Brain pericyte (primary cell): ENCODE data around the gene GALC.
A peak's percentile ranks its signal among the peaks of the same experiment; 100 is the strongest.
"Not testable (repeated sequence)": the region's sequence is repeated elsewhere in the genome, so short reads cannot be mapped to it uniquely, and the experiment has no call there.

Source experiments
- DNase-seq: peaks from one replicate; pipeline ENCODE4 v3.0.0-alpha.2; 2012; ENCODE audit warnings: low read depth, low spot score

The GALC gene

DNA sequence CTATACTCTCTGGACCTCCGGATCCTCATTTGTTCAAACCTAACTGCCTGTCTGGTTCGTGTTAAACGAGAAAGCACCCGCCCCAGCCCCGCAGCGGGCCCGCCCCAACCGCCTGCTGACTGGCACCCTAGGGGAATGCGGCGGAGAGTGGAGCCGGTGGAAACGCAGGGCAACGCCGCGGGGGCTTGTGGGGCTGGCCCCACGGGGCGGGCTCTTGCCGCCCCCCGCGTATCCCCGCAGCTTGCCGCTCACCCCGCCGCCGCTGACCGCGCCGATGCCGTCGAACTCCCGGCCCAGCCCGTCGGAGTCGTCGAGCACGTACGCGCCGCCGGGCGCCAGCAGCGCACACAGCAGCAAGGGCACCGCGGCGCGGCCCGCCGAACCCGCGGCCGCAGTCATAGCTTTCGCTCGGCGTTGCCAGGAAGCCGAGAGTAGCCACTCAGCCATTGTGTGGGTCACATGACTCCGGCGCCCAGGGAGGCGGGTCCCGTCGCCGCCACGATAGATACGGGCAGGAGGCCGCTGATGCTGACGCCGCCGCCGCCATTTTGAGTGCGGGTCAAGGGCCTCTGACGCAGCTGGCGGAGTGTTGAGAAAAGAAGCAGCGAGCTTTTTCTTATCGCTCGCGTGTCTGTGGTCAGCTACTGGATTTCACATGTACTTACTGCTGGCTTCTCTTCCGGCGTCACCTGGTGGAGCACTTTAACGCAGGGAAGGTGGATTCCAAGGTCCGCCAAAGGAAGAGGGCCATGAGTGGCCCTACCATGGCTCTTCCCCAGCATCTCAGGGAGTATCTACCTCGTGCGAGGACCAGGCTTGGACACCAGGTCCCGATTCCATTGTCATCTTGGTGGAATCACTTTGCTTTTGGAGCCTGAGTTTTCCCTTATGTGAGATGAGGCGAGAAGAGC lies at the start of gene GALC:
Gene GALC, minus strand, starts transcription at position 465 of the 911 bp plus-strand sequence. Its CDS starts 18 bp downstream, at position 447.
- DNase-seq = peak; percentile 57

DNA sequence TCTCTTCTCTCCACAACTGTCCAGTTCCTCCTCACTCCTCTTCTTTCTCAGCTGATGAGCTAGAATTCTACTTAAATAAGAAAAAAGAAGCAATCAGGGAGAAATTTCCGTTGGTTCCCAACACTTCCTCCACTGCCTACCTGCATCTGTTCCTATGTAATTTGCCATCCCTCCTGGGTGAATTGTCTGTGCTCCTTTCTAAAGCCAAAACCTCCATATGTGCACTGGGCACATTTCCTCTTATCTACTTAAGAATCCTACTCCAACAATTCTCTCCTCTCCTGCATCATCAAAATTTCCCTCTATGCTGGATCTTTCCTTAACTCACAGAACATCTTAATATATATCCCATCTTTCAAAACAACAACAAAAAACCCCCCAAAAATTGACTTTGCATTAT lies 47.2 kb upstream of the GALC start:
- DNase-seq = no peak

DNA sequence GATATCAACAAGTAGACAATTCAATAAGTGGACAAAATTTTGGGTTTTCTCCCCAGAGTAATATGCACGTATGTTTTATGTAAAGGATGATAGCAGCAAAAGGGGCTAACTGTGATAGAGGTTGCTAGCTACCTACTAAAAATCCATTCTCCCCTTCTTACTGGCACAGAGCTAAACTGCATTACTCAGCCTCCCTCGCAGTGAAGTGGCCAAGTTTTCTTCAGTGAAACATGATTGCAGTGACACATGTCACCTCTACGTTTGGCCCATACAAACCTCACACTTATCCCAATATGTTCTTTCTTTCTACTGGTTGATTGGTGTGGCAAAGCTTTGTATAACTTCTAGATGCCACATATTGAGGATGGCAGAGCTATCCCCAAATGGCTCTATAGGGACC lies 46.2 kb upstream of the GALC start:
- no peak for DNase-seq

DNA sequence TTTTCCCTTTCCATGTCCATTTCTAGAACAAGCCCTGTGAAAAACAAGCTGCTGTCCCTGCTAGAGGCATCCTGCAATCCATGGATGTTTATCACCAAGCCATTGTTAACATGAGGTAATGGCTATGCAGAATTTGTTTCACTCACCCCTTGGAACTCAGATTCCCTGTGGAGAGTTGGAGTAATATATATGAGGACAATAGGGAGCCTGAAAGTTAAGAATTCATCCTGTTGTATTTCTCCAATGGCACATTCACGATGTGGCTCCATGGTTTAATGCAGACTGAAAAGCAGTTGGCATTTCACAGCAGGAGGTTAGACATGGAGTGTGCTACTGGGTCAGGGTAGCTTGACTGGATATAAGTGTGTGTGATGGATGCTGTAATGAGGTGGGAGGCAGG lies 44.3 kb upstream of the GALC start:
- no peak for DNase-seq

DNA sequence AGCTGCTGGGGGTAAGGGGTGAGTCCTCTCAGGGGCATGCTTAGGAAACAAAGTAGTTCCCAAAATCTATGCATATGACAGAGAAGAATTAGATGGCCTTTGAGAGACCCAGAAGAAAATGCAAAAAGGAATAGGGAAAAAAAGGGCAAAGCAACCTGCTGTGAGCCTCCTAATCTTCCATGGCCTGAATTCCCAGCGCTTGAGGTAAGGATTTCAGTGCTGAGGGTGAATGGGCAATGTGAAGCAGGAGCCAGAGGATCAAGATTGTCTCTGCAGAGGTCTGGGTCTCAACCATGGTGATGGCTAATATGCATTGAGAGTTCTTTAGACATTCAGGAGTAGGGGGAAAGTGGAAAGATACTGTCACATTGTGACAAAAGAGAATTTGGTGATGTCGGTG lies 43.4 kb upstream of the GALC start:
- DNase-seq = no peak

DNA sequence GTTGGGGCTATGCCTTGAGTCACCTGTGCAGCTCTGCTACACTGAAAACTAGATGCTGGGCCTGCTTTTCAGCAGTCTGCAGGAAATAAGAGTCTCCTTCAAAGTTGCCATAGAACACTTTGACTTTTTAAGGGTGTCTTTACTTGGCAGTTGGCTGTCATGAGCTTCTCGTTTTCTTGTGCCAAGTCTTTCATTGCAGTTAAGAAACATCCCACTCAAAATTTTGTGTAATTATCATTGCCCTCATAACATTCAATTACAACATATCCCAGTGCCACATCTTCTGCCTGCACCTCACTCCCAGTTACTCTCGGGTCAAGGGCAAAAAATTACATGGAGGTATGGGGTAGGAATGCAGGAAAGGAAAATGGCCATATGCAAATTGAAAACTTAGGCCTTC lies 41.1 kb upstream of the GALC start:
- DNase-seq = no peak

DNA sequence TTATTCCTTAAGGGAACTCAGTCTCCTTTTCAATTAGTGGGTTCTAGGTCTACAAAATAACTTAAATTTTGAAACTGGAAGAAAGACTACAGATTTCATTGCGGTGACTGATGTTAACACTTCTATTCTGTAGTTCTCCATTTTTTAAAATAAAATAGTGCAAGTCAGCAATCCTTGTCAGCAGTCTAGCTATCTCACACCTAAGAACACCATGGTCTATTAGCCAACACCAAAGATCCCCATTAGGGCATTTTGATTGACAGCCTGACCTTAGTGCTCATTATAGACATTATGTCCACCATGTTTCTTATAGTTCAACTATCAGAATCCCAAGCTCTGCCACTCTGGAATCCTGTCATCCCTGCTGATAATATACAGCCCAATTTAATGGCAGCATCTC lies 39.4 kb upstream of the GALC start:
- no peak for DNase-seq

DNA sequence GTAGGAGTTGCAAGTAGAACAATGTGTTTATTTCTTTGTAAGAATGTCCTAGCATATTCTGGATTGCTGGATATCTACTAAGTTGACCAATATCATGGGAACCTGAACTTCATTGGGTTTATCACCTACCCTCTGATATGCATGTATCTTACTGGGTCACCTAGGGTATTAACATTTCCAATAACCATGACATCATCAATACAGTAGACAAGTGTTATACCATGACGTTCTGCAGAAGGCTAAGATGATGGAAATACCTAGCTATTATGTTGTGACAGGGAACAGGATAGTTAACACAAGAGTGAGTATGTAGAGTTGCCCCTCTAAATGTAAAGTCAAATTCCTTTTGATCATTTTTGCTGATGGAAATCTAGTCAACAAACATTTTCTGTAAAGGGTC lies 37.9 kb upstream of the GALC start:
- no peak for DNase-seq

DNA sequence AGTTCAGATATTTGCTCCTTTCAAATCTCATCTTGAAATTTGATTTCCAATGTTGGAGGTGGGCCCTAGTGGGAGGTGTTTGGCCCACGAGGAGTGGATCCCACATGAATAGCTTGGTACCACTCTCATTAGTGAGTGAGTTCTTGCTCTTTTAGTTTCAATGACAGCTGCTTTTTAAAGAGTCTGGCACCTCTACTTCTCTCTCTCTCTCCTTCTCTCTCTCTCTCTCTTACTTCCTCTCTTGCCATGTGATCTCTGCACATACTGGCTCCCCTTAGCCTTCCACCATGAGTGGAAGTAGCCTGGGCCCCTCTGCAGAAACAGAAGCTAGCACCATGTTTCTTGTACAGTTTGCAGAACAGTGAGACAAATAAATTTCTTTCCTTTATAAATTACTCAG lies 37.1 kb upstream of the GALC start:
- no peak for DNase-seq

DNA sequence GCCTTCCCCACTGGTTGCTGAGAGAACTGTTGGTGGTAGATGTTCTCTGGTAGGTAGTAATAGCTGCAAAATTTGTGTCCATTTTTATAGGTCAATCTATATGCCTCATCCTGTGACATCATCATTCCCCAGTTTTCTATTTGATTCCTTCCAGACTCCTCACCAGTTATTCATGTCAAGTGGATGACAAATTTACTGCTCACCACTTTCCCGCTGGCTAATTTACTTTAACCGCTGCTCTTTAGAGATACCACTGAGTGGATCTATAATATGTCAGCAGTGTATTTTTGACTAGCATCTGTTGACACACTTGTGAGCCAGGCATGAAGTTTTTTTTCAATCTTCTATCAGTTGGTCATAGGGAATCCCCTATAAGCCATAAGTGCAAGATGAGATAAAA lies 36.5 kb upstream of the GALC start:
- DNase-seq = no peak

DNA sequence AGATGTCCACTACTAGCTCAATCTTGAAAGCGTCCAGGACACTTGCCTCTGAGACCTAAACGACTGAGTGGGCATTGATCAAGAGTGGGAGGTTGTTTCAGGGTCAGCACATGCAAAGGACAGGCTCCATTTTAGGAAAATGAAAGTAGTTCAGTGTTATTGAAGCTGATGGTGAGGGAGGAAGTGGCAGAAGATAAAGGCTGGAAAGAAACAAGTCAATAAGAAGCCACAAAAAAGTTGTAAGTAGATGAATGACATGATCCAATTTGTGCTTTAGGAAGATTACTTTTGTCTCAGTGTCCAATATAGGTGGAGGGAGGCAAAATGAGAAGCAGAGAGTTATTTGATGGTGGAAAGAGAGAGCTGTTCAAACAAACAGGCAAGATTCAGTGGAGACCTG lies 33.9 kb upstream of the GALC start:
- no peak for DNase-seq

DNA sequence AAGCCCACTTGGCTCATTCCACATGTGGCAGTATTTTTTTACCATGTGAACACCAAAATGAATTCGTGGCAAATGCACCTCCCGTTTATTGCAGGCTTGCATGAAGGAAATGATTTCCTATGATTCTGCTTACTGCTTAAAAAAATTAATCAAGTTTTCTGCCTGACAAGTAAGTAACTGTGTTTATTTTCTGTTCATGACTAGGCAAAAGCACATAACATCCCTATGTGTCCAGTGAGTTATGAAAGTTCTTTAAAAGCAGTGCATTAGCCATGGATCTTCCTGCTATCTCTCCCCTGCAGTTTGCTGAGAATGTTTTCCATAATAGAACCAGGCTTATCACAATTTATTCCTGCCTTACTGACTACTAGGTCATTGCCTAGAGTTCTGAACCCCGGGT lies 32.3 kb upstream of the GALC start:
- no peak for DNase-seq

DNA sequence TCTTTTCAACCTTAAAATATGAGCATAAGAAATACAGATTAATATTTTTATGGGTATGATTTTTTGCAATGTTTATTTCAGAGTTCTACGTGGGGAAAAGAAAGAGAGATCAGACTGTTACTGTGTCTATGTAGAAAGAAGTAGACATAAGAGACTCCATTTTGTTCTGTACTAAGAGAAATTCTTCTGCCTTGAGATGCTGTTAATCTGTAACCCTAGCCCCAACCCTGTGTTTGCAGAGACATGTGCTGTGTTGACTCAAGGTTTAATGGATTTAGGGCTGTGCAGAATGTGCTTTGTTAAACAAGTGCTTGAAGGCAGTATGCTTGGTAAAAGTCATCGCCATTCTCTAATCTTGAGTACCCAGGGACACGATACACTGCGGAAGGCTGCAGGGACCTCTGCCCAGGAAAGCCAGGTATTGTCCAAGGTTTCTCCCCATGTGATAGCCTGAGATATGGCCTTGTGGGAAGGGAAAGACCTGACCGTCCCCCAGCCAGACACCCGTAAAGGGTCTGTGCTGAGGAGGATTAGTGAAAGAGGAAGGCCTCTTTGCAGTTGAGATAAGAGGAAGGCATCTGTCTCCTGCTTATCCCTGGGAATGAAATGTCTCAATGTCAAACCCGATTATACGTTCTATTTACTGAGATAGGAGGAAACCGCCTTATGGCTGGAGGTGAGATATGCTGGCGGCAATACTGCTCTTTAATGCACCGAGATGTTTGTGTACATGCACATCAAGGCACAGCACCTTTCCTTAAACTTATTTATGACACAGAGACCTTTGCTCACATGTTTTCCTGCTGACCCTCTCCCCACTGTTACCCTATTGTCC lies 31.5 kb upstream of the GALC start:
- not testable (repeated sequence) for DNase-seq

DNA sequence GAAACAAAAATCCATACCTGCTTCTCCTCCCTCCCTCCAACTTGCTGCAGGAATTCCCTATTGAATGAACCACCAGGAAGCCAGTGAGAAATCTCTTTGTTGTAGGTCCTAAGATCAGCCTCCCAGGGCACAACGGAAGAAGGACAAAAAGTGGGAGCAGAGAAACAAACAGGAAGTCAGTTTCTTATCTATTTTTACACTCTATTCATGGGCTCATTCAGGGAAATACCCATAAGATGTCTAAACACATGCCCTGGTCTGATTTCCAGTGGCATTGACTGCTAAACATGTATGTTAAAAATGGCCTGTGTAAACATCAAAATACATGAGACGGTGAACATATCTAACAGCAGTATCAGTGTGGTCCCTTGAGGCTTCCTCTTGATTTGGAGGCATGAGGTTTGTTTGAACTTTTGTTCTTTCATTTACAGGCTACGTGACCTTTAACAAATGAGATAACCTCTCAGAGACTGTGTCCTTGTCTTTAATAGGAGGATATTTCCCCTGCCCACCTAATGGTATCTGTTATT lies 30.7 kb upstream of the GALC start:
- no peak for DNase-seq

DNA sequence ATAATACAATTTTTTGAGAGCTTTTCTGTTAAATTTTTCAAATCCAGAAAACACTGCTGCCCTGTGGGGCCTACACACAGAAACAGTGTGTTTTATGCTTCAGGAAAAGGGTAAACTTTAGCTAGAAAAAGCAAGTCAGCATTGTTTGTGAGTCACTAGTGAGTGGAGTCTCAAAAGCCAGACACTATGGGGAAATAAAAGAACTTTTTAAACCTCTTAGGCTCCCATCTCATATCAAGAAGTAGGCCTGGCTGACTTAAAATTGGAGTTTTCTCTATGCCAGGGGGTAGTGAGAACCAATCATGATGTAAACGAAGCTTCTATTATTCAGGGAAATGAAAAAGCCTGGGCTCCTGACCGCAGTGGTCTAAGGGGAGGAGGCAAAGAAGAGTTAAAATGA lies 24.6 kb upstream of the GALC start:
- no peak for DNase-seq

DNA sequence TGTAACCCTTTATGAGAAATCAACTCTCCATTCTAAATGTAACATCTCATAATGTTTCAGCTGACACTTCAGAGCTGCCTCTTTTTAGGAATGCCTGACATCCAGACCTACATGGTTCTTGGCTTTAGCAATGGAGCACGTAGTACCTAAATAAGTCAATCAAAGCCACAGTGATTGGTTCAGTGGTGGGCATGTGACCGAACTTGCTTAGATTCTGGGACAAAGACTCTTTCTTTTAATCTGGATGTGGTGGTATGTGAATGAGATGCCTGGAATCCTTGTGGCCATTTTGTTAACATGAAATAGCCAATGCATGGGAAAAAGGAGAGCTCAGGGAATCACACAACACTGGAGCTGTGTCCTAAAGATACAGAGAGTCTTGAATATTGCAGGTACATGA lies 23.8 kb upstream of the GALC start:
- no peak for DNase-seq

DNA sequence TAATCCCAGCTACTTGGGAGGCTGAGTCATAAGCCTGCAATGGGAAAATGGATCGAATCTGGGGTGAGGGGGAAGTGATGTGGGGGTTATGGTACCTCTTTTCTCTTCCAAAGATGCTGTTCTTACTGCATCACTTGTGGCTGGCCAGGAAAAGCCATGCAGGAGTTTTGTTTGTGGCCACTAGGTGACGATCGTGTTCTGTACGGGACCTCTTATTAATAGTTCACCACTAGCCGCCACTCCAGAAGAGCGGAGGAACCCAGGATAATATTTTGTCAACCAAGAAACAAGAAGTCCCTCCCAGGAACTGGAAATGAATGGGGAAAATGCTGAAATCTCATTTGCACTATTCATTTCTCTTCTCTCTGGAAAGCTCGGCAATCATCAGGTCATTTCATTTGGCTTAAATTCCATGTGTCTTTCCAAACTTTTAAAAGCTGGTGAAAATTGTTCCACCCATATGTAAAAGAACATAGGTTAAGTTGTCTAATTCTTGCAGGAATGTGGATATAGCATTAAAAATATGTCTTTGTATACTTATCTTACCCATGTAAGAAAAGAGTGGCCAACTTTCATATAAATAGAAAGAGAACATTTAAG lies 20.9 kb upstream of the GALC start:
- no peak for DNase-seq

DNA sequence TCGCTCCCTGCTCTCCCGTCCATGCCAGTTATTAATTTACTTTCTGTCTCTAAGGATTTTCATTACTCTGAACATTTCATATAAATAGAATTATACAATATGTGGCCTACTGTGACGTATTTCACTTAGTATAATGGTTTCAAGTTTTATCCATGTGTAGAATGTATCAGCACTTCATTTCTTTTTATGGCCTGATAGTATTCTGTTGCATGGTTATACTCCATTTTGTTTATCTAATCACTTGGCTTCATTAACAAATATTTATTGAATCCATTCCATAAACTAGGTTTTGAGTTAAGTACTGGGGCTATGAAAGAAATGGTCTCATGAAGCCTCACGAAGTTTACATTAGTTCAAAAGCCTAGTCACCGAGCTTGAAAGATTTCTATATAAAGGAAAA lies 19.5 kb upstream of the GALC start:
- DNase-seq = no peak

DNA sequence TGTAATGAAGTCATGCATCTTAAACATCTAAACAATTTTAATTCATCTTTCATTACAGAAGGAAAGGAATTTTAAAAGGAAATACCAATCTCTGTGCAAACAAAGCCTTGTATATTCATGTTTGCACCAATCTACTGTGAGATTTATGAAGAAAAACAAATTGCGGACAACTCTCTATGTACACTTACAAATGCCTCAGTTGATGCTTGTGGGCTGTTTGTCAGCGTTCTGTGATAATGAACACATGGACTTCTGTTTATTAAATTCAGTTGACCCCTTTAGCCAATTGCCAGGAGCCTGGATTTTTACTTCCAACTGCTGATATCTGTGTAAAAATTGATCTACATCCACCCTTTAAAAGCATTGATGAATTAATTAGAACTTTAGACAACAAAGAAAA lies 17.3 kb upstream of the GALC start:
- DNase-seq = no peak

DNA sequence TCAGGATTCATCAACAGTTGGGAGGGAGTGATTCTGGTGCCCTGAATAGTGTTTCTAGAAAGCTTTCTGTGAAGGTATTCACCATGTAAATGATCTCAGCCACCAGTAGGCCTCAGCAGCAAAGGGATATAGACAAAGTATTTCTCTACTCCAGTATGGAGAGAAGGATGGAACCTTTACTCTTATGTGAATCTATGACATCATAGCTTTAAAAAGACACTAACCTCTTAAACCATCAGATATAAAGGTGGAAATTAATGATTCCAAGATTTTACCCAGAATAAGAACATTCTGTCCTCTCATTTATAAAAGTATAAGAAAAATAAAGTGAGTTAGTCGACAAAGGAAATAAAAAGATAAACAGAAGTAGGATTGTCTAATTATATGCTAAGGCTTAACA lies 16.5 kb upstream of the GALC start:
- DNase-seq = no peak

DNA sequence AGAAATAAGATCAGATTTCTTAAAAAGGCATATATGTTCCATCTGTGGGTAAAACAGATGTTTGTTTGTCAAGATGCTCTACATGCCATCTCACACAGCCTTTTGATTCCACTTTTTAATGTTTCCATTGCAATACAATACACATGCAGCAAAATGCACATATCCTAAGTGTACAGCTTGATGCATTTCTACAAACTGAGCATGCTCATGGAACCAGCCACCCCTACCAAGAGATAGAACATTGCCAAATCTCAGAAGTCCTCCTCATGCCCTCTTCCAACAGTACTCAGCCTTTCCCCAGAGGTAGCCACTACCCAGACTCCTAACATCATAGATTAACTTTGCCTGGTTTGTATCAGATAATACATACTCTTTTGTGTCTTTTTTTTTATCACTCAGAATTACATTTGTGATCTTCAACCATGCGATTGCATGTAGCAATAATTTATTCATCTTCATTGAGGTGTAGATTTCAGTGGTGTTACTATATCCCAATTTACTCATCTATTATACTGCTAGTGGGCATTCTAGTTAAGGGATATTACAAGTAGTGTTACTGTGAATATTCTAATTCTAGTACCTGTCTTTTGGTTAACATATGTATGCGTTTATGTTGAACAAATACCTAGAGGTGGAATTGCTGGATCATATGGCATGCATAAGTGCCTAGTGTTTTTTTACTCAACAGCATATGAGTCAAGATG lies 15.2 kb upstream of the GALC start:
- DNase-seq = no peak

DNA sequence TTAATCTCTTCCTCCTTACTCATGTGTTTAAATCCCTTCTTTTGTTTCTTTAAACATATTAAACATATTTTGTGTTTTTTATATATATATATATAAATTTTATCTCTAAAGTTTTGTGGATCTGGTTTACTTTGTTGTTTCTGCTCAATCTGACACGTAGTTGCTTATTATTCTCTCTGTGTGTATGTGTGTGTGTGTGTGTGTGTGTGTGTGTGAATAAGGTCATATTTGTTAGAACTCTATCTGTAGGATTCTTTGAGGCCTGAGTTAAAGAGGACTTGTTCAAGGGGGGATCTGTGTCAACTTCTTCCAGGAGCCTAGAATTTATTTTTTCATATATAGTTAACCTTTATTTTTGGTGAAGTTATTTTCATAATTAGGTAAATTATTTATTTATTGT lies 14.6 kb upstream of the GALC start:
- DNase-seq = no peak
